TTC549 (cell line): Measurements from ENCODE around the gene MME.

ENCODE experiments used
- FAIRE-seq: peaks from 2 replicates; lab custom pipeline; 2012; peaks lifted over from hg19 to GRCh38; lab: Jason Lieb, UNC

MME gene

GRCh38 chr3:155079746-155080487, at the start of gene MME:
Gene MME (plus strand): TSS chr3:155080319. CDS start chr3:155084168, 3,849 bp downstream.
- no peak for FAIRE-seq

GRCh38 chr3:155031186-155031585, 48.9 kb upstream of the MME start:
- FAIRE-seq, result no peak

GRCh38 chr3:155032918-155033317, 47.2 kb upstream of the MME start:
- no peak for FAIRE-seq

GRCh38 chr3:155034786-155035185, 45.3 kb upstream of the MME start:
- FAIRE-seq, result no peak

GRCh38 chr3:155035553-155035952, 44.6 kb upstream of the MME start:
- no peak for FAIRE-seq

GRCh38 chr3:155037508-155038202, 42.5 kb upstream of the MME start:
- no peak for FAIRE-seq

GRCh38 chr3:155038203-155038554, 41.9 kb upstream of the MME start:
- FAIRE-seq, result no peak

- no peak for FAIRE-seq
Measured at GRCh38 chr3:155046935-155047334, 33.2 kb upstream of the MME start.

GRCh38 chr3:155047672-155048071, 32.4 kb upstream of the MME start:
- no peak for FAIRE-seq

GRCh38 chr3:155049959-155050358, 30.2 kb upstream of the MME start:
- FAIRE-seq, result no peak

GRCh38 chr3:155052470-155052869, 27.6 kb upstream of the MME start:
- no peak for FAIRE-seq

- FAIRE-seq, result no peak
Measured at GRCh38 chr3:155053756-155054155, 26.4 kb upstream of the MME start.

GRCh38 chr3:155064920-155065319, 15.2 kb upstream of the MME start:
- FAIRE-seq, result no peak

- no peak for FAIRE-seq
Measured at GRCh38 chr3:155065537-155065936, 14.6 kb upstream of the MME start.

- no peak for FAIRE-seq
Measured at GRCh38 chr3:155069729-155070128, 10.4 kb upstream of the MME start.

GRCh38 chr3:155070316-155070715, 9.8 kb upstream of the MME start:
- no peak for FAIRE-seq

- no peak for FAIRE-seq
Measured at GRCh38 chr3:155070932-155071387, 9.2 kb upstream of the MME start.

GRCh38 chr3:155075200-155075599, 4.9 kb upstream of the MME start:
- FAIRE-seq, result no peak

- no peak for FAIRE-seq
Measured at GRCh38 chr3:155076888-155077287, 3.2 kb upstream of the MME start.

- FAIRE-seq, result no peak
Measured at GRCh38 chr3:155078711-155079467, 1.2 kb upstream of the MME start.

- FAIRE-seq, result no peak
Measured at GRCh38 chr3:155079468-155079745, 712 bp upstream of the MME start.

- no peak for FAIRE-seq
Measured at GRCh38 chr3:155080692-155081091, 573 bp downstream of the MME start.

GRCh38 chr3:155083313-155083905, 3.3 kb downstream of the MME start:
- FAIRE-seq, result no peak
